Osteocyte (in vitro differentiated cells): ENCODE data around the gene GOLGA1. TPM values are rescaled to one million over a fixed set of nuclear protein-coding genes. Genes with fewer than 3 reads are reported as not detected.

Experiments used
- DNase-seq: peaks from one replicate; pipeline ENCODE4 v3.0.0; 2021; ENCODE audit warnings: mixed read lengths; ENCODE audit not compliant: unreplicated experiment; ENCODE audit errors: extremely low spot score
- H3K27ac Mint-ChIP-seq: one replicate; pipeline ENCODE4 v1.8.0; 2021; ENCODE audit warnings: mild to moderate bottlenecking, mixed read lengths; ENCODE audit not compliant: unreplicated experiment
- H3K27me3 Mint-ChIP-seq: one replicate; pipeline ENCODE4 v1.8.0; 2021; ENCODE audit warnings: mixed read lengths; ENCODE audit not compliant: unreplicated experiment
- H3K36me3 Mint-ChIP-seq: one replicate; pipeline ENCODE4 v1.8.0; 2021; ENCODE audit warnings: mixed read lengths; ENCODE audit not compliant: unreplicated experiment
- H3K4me1 Mint-ChIP-seq: one replicate; pipeline ENCODE4 v1.8.0; 2021; ENCODE audit warnings: mixed read lengths; ENCODE audit not compliant: unreplicated experiment
- H3K4me3 Mint-ChIP-seq: one replicate; pipeline ENCODE4 v1.8.0; 2021; ENCODE audit warnings: mild to moderate bottlenecking, moderate library complexity, mixed read lengths; ENCODE audit not compliant: unreplicated experiment
- H3K9me3 Mint-ChIP-seq: one replicate; pipeline ENCODE4 v1.8.0; 2021; ENCODE audit warnings: mixed read lengths; ENCODE audit not compliant: unreplicated experiment
- CTCF ChIP-seq: fragments of 200-600 bp; sonication (generic); IDR thresholded peaks from 2 replicates; pipeline ENCODE4 v1.5.0; 2021; ENCODE audit warnings: antibody characterized with exemption, mild to moderate bottlenecking, moderate library complexity
- total RNA-seq: library from RNA; stranded (reverse); gene quantifications from 2 replicates; pipeline ENCODE4 v1.2.1, GENCODE V29; 2021

The GOLGA1 gene
- total RNA-seq, 1 donor from 2014 or later = 22.4 TPM

- Mint-ChIP-seq H3K36me3 (peaks cover 39% of the 10 kb centered on the region), H3K27me3 (no peaks in the 10 kb centered on the region), H3K27ac (no peak overlapping the region), H3K9me3 (no peaks in the 10 kb centered on the region), H3K4me3 (no peak overlapping the region), H3K4me1 (no peaks in the 10 kb centered on the region)
- no peak for TF ChIP-seq CTCF
- no peak for DNase-seq
Observed at GRCh38 chr9:124885551-124885950, 55.3 kb downstream of the GOLGA1 start.

GRCh38 chr9:124884376-124884775 is 56.5 kb downstream of the GOLGA1 start:
- H3K9me3 Mint-ChIP-seq = no peaks in the 10 kb centered on the region
- H3K4me3 Mint-ChIP-seq = no peak overlapping the region
- no peak overlapping the region for H3K27ac Mint-ChIP-seq
- peaks cover 33% of the 10 kb centered on the region for H3K36me3 Mint-ChIP-seq
- H3K27me3 Mint-ChIP-seq = no peaks in the 10 kb centered on the region
- TF ChIP-seq CTCF = no peak
- DNase-seq = no peak
- no peaks in the 10 kb centered on the region for H3K4me1 Mint-ChIP-seq

DNA sequence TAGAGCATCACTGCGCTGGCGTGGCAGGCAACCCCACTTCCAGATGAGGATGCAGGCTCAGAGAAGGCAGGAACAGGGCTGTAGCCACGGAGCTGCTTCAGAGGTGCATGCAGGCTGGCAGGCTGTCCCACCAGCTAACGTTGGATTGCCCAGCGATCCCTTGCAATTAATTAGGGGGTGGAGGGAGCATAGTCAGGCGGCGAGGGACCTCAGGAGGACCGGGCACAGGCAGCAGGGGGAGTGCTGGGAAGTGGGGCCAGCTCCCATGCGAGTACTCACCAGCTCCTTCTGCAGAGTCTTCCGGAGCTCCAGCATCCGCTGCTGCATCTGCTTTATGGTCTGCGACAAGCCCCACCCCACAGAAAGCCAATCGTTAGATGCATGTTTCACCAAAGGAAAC is 58.7 kb downstream of the GOLGA1 start:
- H3K4me3 Mint-ChIP-seq = no peak overlapping the region
- peaks cover 40% of the 10 kb centered on the region for H3K36me3 Mint-ChIP-seq
- H3K27ac Mint-ChIP-seq = no peak overlapping the region
- no peaks in the 10 kb centered on the region for H3K27me3 Mint-ChIP-seq
- H3K9me3 Mint-ChIP-seq = no peaks in the 10 kb centered on the region
- no peak for DNase-seq
- H3K4me1 Mint-ChIP-seq = no peaks in the 10 kb centered on the region
- no peak for TF ChIP-seq CTCF

GRCh38 chr9:124881138-124881743 is 59.6 kb downstream of the GOLGA1 start:
- H3K27me3 Mint-ChIP-seq = no peaks in the 10 kb centered on the region
- H3K4me1 Mint-ChIP-seq = no peaks in the 10 kb centered on the region
- no peak for DNase-seq
- no peak for TF ChIP-seq CTCF
- H3K27ac Mint-ChIP-seq = no peak overlapping the region
- no peaks in the 10 kb centered on the region for H3K9me3 Mint-ChIP-seq
- peaks cover 38% of the 10 kb centered on the region for H3K36me3 Mint-ChIP-seq
- H3K4me3 Mint-ChIP-seq = no peak overlapping the region

DNA sequence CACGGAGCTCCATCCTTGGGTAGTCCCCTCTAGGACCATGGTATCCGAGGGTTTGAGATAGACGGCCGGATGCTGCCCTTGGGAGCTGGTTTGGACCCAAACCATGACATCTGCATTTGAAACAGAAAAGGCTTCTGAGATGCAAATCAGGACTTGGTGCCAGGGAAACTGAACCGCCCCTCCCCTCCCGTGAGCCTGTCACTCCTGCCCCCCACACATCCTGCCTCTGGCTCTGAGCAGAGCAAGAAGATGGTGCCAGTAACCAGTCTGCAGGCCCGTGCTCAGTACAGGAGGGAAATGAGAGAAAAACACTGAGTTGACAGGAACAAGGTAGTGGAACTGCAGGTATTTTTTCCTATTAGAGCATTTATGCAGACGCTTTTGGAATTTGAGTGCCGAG is 60.4 kb downstream of the GOLGA1 start:
- Mint-ChIP-seq H3K36me3 (peaks cover 31% of the 10 kb centered on the region), H3K4me3 (no peak overlapping the region), H3K27ac (no peak overlapping the region), H3K4me1 (no peaks in the 10 kb centered on the region), H3K27me3 (no peaks in the 10 kb centered on the region), H3K9me3 (no peaks in the 10 kb centered on the region)
- no peak for TF ChIP-seq CTCF
- no peak for DNase-seq
